Vagina (tissue), 2 donors: ENCODE results near the gene PRRT4. TPM values are rescaled to one million over a fixed set of nuclear protein-coding genes. Genes with fewer than 3 reads are reported as not detected.

ENCODE experiments used
- DNase-seq, 2 donors: peaks; one replicate each; pipeline ENCODE4 v3.0.0-alpha.2; 2017; ENCODE audit errors: extremely low spot score in 2 of 2
- H3K27ac ChIP-seq: fragments of 200-600 bp; sonication (generic); one replicate; pipeline ENCODE4 v1.5.1; 2019
- H3K27me3 ChIP-seq: fragments of 200-600 bp; sonication (generic); one replicate; pipeline ENCODE4 v1.5.1; 2019
- H3K36me3 ChIP-seq, 2 donors: fragments of 200-600 bp; sonication (generic); one replicate each; pipeline ENCODE4 v1.5.1; 2017 to 2019
- H3K4me1 ChIP-seq: fragments of 200-600 bp; sonication (generic); one replicate; pipeline ENCODE4 v1.5.1; 2019
- H3K4me3 ChIP-seq, 2 donors: fragments of 200-600 bp; sonication (generic); 1 replicate in 1 of 2; 2 replicates in 1 of 2; pipeline ENCODE4 v1.5.1; 2016 to 2019
- H3K9me3 ChIP-seq: fragments of 200-600 bp; sonication (generic); one replicate; pipeline ENCODE4 v1.5.1; 2019
- CTCF ChIP-seq, 3 experiments: fragments of 450-650 bp in 2 of 3; fragments of 200-600 bp in 1 of 3; sonication (generic) in 1 of 3; IDR thresholded peaks; one replicate each; pipeline ENCODE4 v1.5.1; 2017 to 2019; ENCODE audit warnings: antibody characterized with exemption in 3 of 3, mild to moderate bottlenecking in 2 of 3, moderate library complexity in 2 of 3
- POLR2A ChIP-seq, 2 donors: fragments of 450-650 bp; IDR thresholded peaks; one replicate each; pipeline ENCODE4 v1.6.1; 2017; ENCODE audit warnings: antibody characterized with exemption in 2 of 2, mild to moderate bottlenecking in 2 of 2, moderate library complexity in 2 of 2
- POLR2AphosphoS5 ChIP-seq, 2 donors: sonication (generic); formaldehyde crosslinking; IDR thresholded peaks; one replicate each; pipeline ENCODE4 v1.9.0; 2017; ENCODE audit warnings: antibody characterized with exemption in 2 of 2, mild to moderate bottlenecking in 2 of 2, low read depth in 1 of 2; ENCODE audit not compliant: insufficient read depth in 1 of 2
- intact Hi-C: fragments of 100-400 bp; cut with DNase I; formaldehyde crosslinking; loops from one replicate; pipeline ENCODE4 v1.15.1; 2023
- total RNA-seq: library from RNA; depleted of rRNA; stranded (reverse); fragments of >200 nt; gene quantifications from one replicate; pipeline ENCODE4 v1.2.3, GENCODE V29; 2016

Gene PRRT4
- total RNA-seq, 1 donor from 2014 or later = 7.6 TPM

GRCh38 chr7:128366300-128366699 lies 4.8 kb upstream of the PRRT4 start:
- DNase-seq = no peak
- intact Hi-C loops = no loop called here
- H3K36me3 ChIP-seq = no peaks in the 10 kb centered on the region
- no peaks in the 10 kb centered on the region for H3K9me3 ChIP-seq
- H3K4me1 ChIP-seq = peaks cover 8% of the 10 kb centered on the region
- TF ChIP-seq POLR2A (IDR thresholded peaks at IDR 0.05) (no peak), POLR2AphosphoS5 (IDR thresholded peaks at IDR 0.05; ENCODE audit: insufficient read depth in 1 of 2, low read depth in 1 of 2) (no peak), CTCF (IDR thresholded peaks at IDR 0.05) (no peak)
- H3K27me3 ChIP-seq = no peaks in the 10 kb centered on the region
- H3K4me3 ChIP-seq = no peak overlapping the region
- no peak overlapping the region for H3K27ac ChIP-seq

- Histone ChIP-seq H3K27me3 (no peaks in the 10 kb centered on the region), H3K4me1 (peaks cover 16% of the 10 kb centered on the region), H3K9me3 (no peaks in the 10 kb centered on the region), H3K4me3 (no peak overlapping the region), H3K27ac (no peak overlapping the region), H3K36me3 (no peaks in the 10 kb centered on the region)
- no peak for TF ChIP-seq CTCF (IDR thresholded peaks at IDR 0.05)
- TF ChIP-seq POLR2A (IDR thresholded peaks at IDR 0.05) = no peak
- TF ChIP-seq POLR2AphosphoS5 (IDR thresholded peaks at IDR 0.05; ENCODE audit: insufficient read depth in 1 of 2, low read depth in 1 of 2) = no peak
- intact Hi-C loops = no loop called here
- DNase-seq = no peak
These were observed 3.9 kb upstream of the PRRT4 start for GRCh38 chr7:128365432-128365831.

- Histone ChIP-seq H3K4me3 (no peak overlapping the region), H3K36me3 (no peaks in the 10 kb centered on the region), H3K9me3 (no peaks in the 10 kb centered on the region), H3K4me1 (peaks cover 20% of the 10 kb centered on the region), H3K27me3 (no peaks in the 10 kb centered on the region), H3K27ac (no peak overlapping the region)
- intact Hi-C loops = no loop called here
- DNase-seq = no peak
- TF ChIP-seq CTCF (IDR thresholded peaks at IDR 0.05) = no peak
- TF ChIP-seq POLR2AphosphoS5 (IDR thresholded peaks at IDR 0.05; ENCODE audit: insufficient read depth in 1 of 2, low read depth in 1 of 2) = no peak
- TF ChIP-seq POLR2A (IDR thresholded peaks at IDR 0.05) = no peak
These were observed 2.8 kb upstream of the PRRT4 start for GRCh38 chr7:128364166-128364870.

GRCh38 chr7:128363261-128363721 lies 1.8 kb upstream of the PRRT4 start:
- intact Hi-C loops = no loop called here
- H3K9me3 ChIP-seq = no peaks in the 10 kb centered on the region
- peaks cover 20% of the 10 kb centered on the region for H3K4me1 ChIP-seq

More at GRCh38 chr7:128363261-128363721, 1.8 kb upstream of the PRRT4 start:
- TF ChIP-seq POLR2A (IDR thresholded peaks at IDR 0.05) (no peak), POLR2AphosphoS5 (IDR thresholded peaks at IDR 0.05; ENCODE audit: insufficient read depth in 1 of 2, low read depth in 1 of 2) (no peak), CTCF (IDR thresholded peaks at IDR 0.05) (no peak)
- H3K4me3 ChIP-seq = no peak overlapping the region
- no peak for DNase-seq
- H3K27ac ChIP-seq = no peak overlapping the region
- no peaks in the 10 kb centered on the region for H3K36me3 ChIP-seq
- H3K27me3 ChIP-seq = no peaks in the 10 kb centered on the region
